ENCODE results near the gene OPCML.

GRCh38 chr11:132941024-132941646 is 591.2 kb downstream of the OPCML start:
- TF ChIP-seq, protein P1, sequence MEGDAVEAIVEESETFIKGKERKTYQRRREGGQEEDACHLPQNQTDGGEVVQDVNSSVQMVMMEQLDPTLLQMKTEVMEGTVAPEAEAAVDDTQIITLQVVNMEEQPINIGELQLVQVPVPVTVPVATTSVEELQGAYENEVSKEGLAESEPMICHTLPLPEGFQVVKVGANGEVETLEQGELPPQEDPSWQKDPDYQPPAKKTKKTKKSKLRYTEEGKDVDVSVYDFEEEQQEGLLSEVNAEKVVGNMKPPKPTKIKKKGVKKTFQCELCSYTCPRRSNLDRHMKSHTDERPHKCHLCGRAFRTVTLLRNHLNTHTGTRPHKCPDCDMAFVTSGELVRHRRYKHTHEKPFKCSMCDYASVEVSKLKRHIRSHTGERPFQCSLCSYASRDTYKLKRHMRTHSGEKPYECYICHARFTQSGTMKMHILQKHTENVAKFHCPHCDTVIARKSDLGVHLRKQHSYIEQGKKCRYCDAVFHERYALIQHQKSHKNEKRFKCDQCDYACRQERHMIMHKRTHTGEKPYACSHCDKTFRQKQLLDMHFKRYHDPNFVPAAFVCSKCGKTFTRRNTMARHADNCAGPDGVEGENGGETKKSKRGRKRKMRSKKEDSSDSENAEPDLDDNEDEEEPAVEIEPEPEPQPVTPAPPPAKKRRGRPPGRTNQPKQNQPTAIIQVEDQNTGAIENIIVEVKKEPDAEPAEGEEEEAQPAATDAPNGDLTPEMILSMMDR (IDR thresholded peaks at IDR 0.05): peak; percentile 62 to 81 (median 72)
- TF ChIP-seq POLR2A (IDR thresholded peaks at IDR 0.05; ENCODE audit: low read depth) (no peak), POLR2AphosphoS5 (IDR thresholded peaks at IDR 0.05) (no peak)

All from esophagus muscularis mucosa (tissue), 3 donors.